DLD1 (cell line): ENCODE results near the gene SASH3.

Source experiments
- in situ Hi-C: cut with HindIII; loops from 2 replicates; pipeline ENCODE4 v1.10.0; 2017; ENCODE audit warnings: low sequenced_read_pairs

SASH3 gene

DNA sequence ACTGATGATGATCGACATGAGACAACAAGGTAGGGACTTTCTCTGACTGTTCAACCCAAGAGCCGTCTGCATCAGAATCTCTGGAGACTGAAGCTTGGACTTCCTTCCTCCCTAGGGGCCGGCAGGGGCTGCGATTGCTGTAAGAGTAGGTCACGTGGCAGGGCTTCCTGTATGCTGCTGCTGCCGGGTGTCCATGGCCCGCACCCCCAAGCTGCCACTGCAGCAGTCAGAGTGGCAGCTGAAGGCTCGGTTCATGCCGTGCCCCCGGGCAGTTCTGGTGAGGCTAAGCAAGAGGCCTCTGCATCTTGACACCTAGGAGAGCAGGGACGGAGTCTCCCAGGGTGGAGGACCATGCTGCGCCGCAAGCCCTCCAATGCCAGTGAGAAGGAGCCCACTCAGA, at the start of gene SASH3:
TSS of gene SASH3 (plus strand) at position 203 of the 400 bp plus-strand sequence. CDS start at position 352, 149 bp downstream.
- in situ Hi-C loops, result no loop called here

DNA sequence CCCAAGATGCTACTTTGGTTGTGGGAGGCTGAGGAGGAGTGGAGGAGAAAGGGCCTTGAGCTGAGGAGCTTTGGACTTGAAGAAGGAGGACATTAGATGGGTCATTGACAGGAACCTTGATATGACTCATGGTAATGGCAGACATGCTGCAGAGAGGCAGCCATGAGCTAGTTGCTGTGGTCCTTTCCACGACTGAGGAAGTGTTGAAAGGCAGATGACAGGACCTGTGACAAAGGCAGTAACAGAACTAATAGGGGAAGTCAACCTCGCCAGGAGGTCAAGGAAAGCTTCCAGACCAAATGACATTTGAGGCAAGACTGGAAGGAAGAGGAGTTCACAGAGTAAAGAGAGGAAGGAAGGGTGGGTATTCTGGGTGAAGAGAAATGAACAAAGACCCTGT, 48.5 kb upstream of the SASH3 start:
- in situ Hi-C loops, result loop anchor here (25.0 kb wide), 1 partner anchor 119 kb away; no protein-coding TSS in a partner anchor

DNA sequence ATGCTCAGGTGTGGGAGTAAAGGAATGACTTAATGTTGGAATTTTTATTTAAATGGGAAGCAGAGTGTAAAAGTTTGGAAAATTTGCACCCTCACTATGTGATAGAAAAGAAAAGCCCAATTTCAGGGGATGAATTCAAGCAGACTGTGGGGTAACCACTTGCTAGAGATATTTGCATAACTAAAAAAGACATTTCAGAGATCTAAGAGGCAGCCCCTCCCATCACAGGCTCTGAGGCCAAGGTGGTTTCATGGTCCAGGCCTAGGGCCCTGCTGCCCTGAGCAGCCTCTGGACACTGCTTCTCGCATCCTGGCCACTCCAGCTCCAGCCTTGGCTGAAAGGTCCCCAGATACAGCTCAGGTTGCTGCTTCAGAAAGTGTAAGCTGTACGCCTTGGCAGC, 46.9 kb upstream of the SASH3 start:
- in situ Hi-C loops, result loop anchor here (25.0 kb wide), 1 partner anchor 121 kb away; no protein-coding TSS in a partner anchor

DNA sequence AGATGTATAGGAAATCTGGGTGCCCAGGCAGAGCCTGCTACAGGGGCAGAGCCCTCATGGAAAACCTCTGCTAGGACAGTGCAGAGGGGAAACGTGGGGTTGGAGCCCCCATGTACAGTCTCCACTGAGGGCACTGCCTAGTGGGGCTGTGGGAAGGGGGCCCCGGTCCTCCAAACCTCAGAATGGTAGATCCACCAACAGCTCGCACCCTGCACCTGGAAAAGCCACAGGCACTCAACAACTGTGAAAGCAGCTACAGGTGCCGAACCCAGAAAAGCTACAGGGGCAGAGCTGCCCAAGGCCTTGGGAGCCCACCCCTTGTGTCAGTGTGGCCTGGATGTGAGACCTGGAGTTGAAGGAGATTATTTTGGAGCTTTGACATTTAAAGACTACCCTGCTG, 46.4 kb upstream of the SASH3 start:
- in situ Hi-C loops, result loop anchor here (25.0 kb wide), 1 partner anchor 121 kb away; no protein-coding TSS in a partner anchor

DNA sequence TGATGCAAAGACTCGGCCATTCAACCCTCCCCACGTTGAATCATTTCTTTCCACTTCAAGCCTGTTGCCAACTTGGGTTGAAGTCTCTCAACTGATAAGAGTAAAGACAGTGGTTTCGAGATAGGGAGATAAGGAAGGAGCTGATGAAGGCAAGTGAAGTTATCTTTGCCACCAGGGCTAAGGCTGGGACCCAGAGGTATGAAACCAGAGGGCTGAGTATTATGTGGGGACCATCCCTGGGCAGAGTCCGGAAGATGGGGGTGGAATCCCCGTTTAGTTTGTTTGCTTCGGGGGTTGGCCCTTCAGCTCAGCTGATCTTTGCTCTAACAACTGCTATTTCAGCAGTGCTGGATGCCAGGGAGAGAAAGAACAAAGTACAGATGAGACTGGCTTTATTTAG, 43.3 kb upstream of the SASH3 start:
- in situ Hi-C loops, result loop anchor here (25.0 kb wide), 1 partner anchor 124 kb away; no protein-coding TSS in a partner anchor

DNA sequence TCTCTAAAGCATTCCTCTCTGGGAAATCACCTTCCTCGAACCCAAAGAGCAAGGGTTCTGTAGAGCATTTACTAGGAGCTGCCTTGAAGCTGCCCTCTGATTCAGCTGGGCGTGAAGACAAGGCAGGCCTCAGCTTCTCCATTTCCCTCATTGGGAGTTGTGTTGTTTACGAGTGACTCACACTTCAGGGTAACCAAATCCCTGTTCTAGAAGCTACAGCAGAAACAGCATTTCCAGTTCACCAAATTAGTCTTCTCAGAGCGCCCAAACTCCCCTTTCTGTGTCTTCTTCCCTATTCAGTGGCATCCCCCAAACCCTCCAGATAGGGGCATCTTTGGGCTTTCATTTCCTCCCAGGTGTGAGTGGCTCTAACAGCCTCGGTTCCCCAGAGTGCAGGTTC, 41.8 kb upstream of the SASH3 start:
- in situ Hi-C loops, result loop anchor here (25.0 kb wide), 1 partner anchor 126 kb away; no protein-coding TSS in a partner anchor

DNA sequence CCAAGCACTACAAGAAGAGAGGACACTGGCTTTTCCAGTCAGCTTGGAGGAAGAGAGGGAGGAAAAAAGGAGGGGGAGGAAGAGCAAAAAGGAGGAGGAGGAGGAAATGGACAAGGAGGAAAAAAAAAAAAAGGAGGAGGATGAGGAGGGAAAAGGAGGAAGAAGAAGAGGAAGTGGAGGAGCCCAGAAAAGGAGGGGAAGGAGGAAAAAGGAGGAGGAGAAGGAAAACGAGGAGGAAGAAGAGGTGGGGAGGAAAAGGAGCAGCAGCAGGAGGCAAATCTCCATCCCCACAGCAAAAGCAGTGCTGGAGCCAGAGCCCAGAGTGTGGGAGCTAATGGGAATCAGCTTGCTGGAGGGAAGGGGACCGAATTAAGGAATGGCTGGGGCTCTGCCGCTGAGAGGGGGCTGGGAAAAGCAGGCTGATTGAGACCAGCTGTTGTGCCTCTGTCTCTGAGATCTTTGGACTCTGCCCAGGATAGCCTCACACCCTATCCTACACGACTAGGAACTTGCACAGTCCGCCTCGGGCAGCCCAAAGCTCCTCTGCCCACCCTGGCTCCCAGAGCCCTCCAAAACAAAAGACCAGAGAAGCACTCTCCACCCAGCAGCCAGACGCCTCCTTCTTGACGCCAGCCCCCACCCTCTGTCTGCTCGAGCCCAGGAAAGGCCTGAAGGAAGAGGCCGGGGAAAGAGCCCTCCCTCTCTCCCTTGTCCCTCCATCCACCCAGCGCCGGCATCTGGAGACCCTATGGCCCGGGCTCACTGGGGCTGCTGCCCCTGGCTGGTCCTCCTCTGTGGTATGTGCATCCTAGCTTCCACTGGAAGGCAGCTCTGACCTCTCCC, 41.1 kb upstream of the SASH3 start, which contains the start of gene XPNPEP2:
TSS of gene XPNPEP2 (plus strand) at position 514 of the 843 bp plus-strand sequence. CDS start at position 749, 235 bp downstream.
- in situ Hi-C loops, result loop anchor here (25.0 kb wide), 1 partner anchor 126 kb away; no protein-coding TSS in a partner anchor

DNA sequence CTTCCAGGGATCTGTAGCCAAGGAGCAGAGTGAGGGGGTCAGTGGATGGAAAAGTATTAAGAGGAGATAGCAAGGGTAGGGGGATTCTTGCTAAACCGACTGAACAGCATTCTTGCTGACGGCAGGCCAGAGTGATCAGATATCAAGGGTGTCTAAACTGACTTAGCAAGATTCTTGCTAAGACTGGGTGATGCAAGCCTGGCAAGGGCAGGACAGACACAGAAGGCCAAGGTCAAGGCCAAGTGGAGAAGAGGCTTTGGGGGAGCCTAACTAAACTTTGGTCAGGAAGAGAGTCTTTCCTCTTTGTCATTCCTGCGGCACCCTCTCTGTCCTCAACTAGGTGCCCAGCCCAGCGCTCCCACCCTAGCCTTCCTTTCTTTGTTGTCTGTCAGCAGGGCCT, 40.2 kb upstream of the SASH3 start:
- in situ Hi-C loops, result loop anchor here (25.0 kb wide), 1 partner anchor 127 kb away; no protein-coding TSS in a partner anchor

DNA sequence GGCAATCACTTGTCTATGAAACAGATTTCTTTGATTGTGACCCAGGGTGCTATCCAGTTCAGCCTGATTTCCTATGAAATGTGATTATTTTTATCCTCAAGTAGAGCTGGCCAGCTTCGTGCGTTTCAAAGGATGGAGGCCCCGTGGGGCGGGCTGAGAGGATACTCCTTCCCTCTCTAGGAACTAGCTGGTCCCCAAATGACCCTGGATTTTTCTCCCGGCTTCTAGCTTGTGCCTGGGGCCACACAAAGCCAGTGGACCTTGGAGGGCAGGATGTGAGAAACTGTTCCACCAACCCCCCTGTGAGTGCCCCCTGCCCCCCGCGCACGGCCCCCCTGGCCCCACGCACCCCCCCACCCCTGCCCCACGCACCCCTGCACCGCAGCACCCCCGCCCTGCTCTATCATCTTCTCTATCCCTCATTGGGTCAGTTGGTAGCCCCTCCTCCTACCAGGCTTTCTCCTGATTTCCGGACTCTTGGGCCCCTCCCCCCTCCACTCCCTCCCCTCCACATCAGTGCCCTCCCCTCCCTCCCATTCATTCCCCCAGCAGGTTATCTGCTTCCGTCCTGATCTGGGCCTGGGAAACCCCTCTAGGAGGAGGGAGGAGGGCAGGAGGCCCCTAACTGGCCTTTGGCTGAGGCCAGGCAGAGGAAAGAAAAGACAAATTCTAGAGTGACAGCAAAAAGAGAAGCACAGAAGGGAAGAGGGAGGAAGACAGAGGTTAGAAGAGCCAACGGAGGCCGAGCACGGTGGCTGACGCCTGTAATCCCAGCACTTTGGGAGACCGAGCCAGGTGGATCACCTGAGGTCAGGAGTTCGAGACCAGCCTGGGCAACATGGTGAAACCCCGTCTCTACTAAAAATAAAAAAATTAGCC, 37.6 kb upstream of the SASH3 start:
- in situ Hi-C loops, result loop anchor here (25.0 kb wide), 1 partner anchor 130 kb away; no protein-coding TSS in a partner anchor

DNA sequence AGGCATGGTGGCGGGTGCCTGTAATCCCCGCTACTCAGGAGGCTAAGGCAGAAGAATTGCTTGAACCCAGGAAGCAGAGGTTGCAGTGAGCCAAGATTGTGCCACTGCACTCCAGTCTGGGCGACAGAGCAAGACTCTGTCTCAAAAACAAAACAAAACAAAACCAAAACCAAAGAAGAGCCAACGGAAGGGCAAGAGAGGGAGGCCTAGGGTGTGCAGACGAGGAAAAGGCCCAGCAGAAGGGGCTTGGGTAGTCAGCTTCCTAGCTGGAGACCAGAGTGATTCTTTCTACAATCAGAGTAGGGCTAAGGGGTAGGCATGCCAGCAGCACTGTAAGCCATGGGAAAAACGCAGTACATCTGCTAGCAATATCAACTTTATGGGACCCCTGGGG, 37.0 kb upstream of the SASH3 start:
- in situ Hi-C loops, result loop anchor here (25.0 kb wide), 1 partner anchor 130 kb away; no protein-coding TSS in a partner anchor

DNA sequence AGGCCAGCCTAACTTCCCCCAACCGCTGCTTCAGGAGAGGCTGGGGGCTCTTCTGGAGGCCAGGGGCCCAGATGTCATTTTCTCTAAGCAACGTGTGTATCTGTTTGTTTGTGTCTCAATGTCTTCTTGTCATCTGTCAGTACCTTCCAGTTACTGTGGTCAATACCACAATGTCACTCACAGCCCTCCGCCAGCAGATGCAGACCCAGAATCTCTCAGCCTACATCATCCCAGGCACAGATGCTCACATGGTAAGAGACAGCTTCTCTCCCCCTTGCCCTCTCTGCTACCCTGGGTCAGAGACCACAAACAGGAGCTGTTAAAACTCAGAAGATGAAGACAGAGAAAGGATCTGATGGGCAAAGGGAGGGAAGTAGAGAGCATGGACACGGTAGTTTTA, 35.9 kb upstream of the SASH3 start:
- in situ Hi-C loops, result loop anchor here (25.0 kb wide), 1 partner anchor 132 kb away; no protein-coding TSS in a partner anchor

DNA sequence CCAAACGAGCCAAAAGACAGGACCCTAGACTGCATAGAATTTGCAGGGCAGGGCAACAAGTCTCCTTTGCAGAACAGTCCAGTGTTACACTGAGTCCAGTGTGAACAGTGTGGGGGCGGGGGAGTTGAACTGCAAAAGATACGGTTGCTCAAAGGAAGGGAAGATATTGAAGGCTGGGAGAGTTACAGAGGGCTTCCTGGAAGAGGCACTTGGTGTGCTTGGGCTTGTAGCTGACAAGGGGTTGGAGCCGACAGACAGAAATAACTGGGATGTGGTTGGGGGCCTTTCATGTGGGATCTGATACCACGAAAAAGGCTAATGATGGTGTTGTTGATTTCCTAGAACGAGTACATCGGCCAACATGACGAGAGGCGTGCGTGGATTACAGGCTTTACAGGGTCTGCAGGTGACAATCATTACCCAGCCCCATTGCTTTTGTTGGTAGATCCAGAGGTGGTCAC, 34.9 kb upstream of the SASH3 start:
- in situ Hi-C loops, result loop anchor here (25.0 kb wide), 1 partner anchor 133 kb away; no protein-coding TSS in a partner anchor

DNA sequence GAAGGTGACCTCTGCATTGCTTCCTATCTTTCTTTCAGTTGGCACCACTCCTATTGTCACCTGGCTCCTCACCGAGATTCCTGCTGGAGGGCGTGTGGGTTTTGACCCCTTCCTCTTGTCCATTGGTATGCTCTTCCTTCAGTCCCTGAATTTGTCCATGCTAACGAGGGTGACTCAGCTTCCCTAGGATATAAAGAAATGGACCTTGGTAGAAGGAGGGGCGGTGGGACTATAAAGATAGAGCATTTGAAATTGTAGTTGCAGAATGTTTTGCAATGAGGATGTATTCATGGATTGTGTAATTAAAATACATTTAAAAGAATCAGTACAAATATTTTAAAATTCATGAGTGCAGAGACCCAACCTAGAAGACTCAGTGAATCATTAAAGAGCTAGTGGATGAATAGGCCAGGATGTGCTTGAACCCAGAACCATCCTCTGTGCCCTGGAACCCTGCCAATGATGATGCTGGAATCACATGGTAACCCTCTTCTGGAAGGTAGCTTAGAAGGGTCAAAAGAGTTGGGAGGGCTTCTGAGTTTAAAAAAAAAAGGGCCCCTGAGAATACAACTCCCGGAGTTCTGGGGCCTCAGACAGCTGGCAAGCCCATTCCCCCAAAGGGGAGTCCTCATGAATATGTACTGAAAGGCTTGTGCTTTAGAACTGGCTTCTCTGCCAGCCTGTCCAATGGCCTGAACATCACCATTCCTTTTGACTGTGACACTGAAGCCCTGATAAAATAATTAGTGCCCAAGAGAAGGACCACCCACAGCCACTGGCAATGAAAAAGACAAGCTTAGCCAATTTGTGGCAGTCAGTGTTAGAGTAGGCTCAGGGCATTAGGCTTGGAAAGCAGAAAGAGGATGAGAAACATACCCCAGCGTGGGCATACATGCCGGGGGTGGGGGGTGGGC, 32.9 kb upstream of the SASH3 start:
- in situ Hi-C loops, result loop anchor here (25.0 kb wide), 1 partner anchor 135 kb away; no protein-coding TSS in a partner anchor

DNA sequence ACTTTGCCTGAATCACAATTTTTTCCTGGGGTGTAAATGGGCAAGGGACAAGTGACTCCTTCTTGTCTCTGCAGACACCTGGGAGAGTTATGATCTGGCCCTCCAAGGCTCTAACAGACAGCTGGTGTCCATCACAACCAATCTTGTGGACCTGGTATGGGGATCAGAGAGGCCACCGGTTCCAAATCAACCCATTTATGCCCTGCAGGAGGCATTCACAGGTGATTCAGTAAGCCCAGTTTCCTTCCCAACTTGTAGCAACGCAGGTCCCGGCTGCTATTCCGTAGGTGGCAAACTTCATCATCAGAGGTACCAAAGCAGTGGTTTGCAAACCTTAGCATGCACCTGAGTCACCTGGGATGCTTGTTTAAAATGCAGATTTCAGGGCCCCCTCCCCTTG, 32.2 kb upstream of the SASH3 start:
- in situ Hi-C loops, result loop anchor here (25.0 kb wide), 1 partner anchor 135 kb away; no protein-coding TSS in a partner anchor

DNA sequence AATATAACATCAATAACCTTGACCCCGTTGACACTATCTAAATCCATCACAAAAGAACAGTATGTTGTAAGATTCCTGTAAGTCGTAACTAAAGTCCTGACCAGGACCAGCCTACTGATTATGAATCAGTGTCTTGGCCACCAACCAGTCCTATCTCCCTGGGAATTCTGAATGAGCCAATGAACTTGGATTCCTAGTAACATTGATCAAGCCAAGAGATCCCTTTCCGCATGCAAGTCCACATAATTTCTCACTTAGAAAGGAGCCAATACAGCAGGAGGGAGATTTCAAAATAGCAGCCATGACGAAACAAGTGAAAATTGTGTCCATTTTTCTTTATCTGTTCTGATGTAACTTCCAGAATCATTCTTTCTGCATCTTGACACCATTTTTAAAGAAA, 31.4 kb upstream of the SASH3 start:
- in situ Hi-C loops, result loop anchor here (25.0 kb wide), 1 partner anchor 136 kb away; no protein-coding TSS in a partner anchor

DNA sequence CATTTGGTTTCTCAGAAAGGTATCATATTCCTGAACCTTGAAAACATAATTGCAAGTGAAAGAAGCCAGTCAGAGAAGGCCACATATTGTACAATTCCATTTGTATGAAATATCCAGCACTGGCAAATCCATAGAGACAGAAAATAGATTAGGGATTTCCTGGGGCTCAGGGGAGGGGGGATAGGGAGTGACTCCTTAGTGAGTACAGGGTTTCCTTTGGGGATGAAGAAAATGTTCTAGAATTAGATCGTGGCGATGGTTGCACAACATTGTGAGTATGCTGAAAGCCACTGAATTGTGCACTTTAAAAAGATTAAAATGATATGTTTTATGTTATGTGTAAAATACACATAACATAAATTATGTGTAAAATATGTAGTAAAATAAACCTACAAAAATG, 30.7 kb upstream of the SASH3 start:
- in situ Hi-C loops, result loop anchor here (25.0 kb wide), 1 partner anchor 137 kb away; no protein-coding TSS in a partner anchor

DNA sequence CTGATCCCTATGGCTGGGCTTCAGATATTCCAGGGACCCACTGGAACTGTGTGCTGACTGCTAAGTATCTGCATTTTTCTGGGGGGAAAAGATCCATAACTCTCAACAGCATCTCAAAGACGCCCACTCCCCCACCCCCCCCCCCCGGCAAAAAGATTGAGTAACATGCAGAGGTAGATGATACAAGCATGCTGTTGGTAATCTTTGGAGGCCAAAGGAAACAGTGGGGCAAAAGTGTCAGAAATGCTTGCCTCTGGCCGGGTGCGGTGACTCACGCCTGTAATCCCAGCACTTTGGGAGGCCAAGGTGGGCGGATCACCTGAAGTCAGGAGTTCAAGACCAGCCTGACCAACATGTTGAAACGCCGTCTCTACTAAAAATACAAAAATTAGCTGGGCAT, 28.8 kb upstream of the SASH3 start:
- in situ Hi-C loops, result no loop called here

DNA sequence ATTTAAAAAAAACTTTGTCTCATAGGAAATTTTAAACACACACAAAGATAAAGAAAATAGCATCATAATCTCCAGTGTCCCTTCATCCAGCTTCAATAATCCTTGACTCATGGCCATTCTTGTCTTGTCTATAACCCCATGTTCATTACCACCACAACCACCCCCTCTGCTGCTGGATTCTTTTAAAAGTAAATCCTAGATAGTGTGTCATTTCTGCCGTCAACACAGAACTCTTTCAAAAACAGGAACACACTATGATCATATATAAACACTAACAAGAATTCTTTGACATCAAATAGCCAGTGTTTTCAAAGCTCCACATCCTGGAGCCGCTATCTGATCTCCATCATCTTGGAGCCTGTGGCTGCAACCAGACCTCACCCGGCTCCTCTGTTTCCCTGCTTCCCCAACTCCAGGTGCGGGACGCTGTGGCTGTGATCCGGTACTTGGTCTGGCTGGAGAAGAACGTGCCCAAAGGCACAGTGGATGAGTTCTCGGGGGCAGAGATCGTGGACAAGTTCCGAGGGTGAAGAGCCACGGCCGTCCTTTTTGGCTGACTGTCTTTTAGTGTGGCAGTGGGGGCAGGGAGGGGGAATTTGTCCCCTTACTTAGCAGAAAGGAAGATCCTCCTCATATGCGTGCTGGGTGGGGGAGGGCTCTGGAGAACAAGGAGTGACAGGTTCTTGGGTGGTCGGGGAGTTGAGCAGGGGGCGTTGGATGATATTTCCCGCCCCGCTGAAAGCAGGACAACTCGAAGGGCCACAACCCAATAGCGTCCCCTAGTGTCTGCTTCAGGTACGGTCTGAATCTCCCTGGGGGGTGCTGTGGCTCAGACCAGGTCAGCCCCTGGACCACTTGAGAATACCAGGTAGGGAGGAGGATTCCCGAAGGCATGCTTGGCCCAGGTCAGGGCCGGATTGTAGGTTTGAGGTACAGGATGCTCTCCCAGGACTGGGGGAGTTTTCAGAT, 25.4 kb upstream of the SASH3 start:
- in situ Hi-C loops, result no loop called here
